Measurements from ENCODE around the gene TUFM. TPM values are rescaled to one million over a fixed set of nuclear protein-coding genes. Genes with fewer than 3 reads are reported as not detected.

TUFM gene
- 57.1 TPM for total RNA-seq

DNA sequence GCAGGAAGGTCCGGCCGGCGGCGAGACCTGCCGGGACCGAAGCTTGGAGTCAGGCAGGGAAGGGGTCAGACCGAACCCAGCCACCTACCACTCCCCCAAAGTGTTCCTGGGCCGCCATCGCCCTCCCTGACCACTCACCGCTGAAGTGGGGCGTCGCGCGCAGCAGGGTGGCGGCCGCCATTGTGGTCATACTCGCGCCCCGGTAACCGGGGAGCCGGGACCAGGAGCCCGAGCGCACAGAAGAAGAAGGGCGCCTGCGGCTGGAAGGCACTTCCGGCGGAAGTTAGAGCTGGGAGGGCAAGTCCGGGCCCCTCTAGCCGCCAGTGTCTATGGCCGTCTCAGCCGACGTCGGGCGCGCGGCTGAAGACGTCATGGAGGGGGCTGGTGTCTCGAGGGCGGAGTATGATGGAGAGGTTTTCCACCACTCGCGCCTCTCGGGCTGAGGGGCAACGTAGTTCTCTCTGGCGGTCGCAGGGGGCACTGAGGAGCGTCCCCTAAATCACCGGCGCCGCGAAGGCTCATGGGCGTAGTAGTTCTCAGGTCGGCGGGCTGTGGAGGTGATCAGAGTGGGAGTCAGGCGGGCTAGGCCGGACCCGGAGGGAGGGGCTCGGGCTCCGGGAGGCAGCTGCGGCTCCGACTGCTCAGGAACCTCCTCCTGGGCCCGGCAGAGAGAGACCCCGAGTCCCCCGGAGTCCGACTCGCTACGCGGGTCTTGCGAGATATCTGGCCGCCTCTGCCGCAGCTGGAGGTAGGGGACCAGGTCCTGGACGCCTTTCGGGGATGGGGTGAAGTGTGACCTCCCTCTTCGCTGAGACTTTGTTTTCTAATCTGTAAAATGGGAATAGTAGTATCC is at the start of gene TUFM:
Gene TUFM (minus strand): TSS at position 269 of the 853 bp plus-strand sequence. CDS start 79 bp downstream, at position 190.

DNA sequence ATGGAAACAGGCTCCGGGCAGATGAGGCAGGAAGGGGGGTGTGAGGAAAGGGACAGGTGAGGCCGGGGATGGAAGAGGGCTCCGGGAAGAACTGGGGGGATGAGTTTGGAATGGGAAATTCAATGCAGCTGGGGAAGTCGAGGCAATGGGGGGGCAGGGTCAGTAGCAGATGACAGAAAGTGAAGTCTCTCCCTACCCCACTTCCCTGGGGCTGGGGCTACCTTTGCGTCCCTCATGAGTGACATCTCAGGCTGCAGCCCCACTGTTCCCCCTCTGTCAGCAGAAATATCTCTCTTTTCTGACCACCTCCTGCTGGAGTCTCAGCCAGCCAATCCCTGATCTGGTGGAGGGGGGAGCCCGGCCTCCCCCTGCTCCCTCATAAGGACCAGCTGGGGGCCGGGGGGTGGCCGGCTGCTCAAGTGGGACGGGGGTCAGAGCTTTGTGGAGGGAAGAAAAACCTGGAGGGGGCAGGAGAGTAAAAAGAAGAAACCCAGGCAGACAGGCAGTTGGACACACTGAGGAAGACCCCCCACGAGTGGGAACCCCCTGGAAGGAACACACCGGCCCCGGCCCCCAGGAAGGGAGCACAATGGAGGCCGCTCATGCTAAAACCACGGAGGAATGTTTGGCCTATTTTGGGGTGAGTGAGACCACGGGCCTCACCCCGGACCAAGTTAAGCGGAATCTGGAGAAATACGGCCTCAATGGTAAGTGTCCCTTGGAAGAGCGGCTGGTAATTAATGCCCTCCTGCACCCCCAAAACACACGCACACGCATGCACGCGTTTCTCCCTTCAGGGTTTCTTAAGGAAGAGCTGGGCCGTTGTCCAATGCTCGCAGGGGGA is 32.2 kb upstream of the TUFM start, which contains the start of gene ATP2A1:
Gene ATP2A1 (plus strand): TSS at position 406 of the 844 bp plus-strand sequence. CDS start 184 bp downstream, at position 590.

DNA sequence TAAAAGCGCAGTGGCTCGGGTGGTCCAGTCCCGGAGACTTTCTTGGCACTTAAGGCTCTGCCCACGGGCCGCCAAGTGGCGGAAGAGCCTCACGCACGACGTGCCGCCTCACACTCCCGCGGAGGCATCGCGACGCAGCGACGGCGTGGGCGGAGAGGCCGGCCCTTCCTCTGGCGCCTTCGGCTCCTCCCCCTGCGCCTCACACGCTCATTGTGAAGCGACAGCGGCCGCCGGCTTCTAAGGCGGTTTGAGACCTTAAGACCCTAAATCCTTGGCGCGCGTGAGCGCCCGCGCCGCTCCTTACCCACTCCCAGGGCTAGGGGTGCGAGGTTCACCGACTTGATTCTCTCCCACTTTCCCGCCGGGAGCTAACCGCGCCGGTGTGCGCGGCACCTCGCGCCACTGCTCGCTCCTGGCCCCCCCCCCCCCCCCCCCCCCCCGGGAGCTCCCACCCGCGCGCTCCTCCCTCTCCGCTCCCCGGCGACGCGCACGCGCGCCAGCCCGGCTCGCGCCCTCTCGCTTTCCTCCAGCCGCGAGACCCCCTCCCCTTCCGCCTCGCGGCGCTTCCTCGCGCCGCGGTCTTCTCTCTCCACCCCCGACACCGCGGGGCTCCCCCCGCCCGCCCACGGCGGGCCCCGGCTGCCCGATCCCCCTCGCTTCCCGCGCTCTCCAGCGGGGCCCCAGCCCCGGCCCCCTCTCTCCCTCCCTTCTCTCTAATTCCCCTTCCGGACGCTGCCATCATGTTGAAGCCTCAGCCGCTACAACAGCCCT is 23.4 kb downstream of the TUFM start, which contains the start of gene ATXN2L:
Gene ATXN2L (plus strand): TSS at position 480 of the 771 bp plus-strand sequence. CDS start 261 bp downstream, at position 741.

Other genes with a start within 250 kb of the TUFM start
- not detected for gene SULT1A2, start 249.3 kb downstream of the TUFM start, total RNA-seq
- 22.3 TPM for gene SULT1A1, start 236.3 kb downstream of the TUFM start, total RNA-seq
- not detected for gene NPIPB8, start 208.3 kb downstream of the TUFM start, total RNA-seq
- gene EIF3C, start 134.9 kb downstream of the TUFM start, total RNA-seq: 214 TPM
- gene NPIPB9, start 94.6 kb downstream of the TUFM start, total RNA-seq: 3.5 TPM
- 75.3 TPM for gene ATXN2L, start 23.3 kb downstream of the TUFM start, total RNA-seq
- gene SH2B1, start 17.5 kb upstream of the TUFM start, total RNA-seq: 35.5 TPM
- 46.8 TPM for gene ATP2A1, start 32.1 kb upstream of the TUFM start, total RNA-seq
- 41.0 TPM for gene RABEP2, start 78.9 kb upstream of the TUFM start, total RNA-seq
- 0.88 TPM for gene CD19, start 85.6 kb upstream of the TUFM start, total RNA-seq
- 35.8 TPM for gene NFATC2IP, start 104.6 kb upstream of the TUFM start, total RNA-seq
- 25.1 TPM for gene SPNS1, start 128.4 kb upstream of the TUFM start, total RNA-seq
- 2.9 TPM for gene LAT, start 138.7 kb upstream of the TUFM start, total RNA-seq